Activated T-cell treated with anti-CD3 and anti-CD28 coated beads, Interleukin-2, amount 50 U/mL, for 1 hour (primary cell): ENCODE measurements around the gene FGR.
A peak's percentile ranks its signal among the peaks of the same experiment; 100 is the strongest.

Experiments used
- DNase-seq: peaks from one replicate; pipeline ENCODE4 v3.0.0-alpha.2; 2020

FGR gene

GRCh38 chr1:27584453-27584852 lies 50.5 kb downstream of the FGR start:
- no peak for DNase-seq

- no peak for DNase-seq
Measured at GRCh38 chr1:27583479-27583878, 51.5 kb downstream of the FGR start.

- no peak for DNase-seq
Measured at GRCh38 chr1:27581823-27582243, 53.2 kb downstream of the FGR start.

- DNase-seq: no peak
Measured at GRCh38 chr1:27577504-27578188, 57.3 kb downstream of the FGR start.

- no peak for DNase-seq
Measured at GRCh38 chr1:27576806-27577227, 58.2 kb downstream of the FGR start.

GRCh38 chr1:27575840-27576331 lies 59.1 kb downstream of the FGR start:
- no peak for DNase-seq

- DNase-seq: no peak
Measured at GRCh38 chr1:27574871-27575831, 59.8 kb downstream of the FGR start.

GRCh38 chr1:27574001-27574781 lies 60.8 kb downstream of the FGR start:
- no peak for DNase-seq

GRCh38 chr1:27572679-27573426 lies 62.1 kb downstream of the FGR start:
- DNase-seq: no peak

- no peak for DNase-seq
Measured at GRCh38 chr1:27572019-27572678, 62.8 kb downstream of the FGR start.

GRCh38 chr1:27571439-27572018 lies 63.5 kb downstream of the FGR start:
- DNase-seq: no peak

GRCh38 chr1:27570784-27571183 lies 64.2 kb downstream of the FGR start:
- no peak for DNase-seq

- no peak for DNase-seq
Measured at GRCh38 chr1:27570356-27570755, 64.6 kb downstream of the FGR start.

GRCh38 chr1:27569506-27570291 lies 65.3 kb downstream of the FGR start:
- no peak for DNase-seq

- peak; percentile 33 for DNase-seq
Measured at GRCh38 chr1:27569088-27569460, 65.9 kb downstream of the FGR start.

- peak; percentile 96 for DNase-seq
Measured at GRCh38 chr1:27568300-27569087, 66.5 kb downstream of the FGR start.

GRCh38 chr1:27567971-27568299 lies 67.0 kb downstream of the FGR start:
- DNase-seq: no peak

GRCh38 chr1:27567146-27567526 lies 67.8 kb downstream of the FGR start:
- no peak for DNase-seq

GRCh38 chr1:27566462-27567145 lies 68.4 kb downstream of the FGR start:
- DNase-seq: no peak
